Measurements from ENCODE around the gene PUM1. TPM values are rescaled to one million over a fixed set of nuclear protein-coding genes. Genes with fewer than 3 reads are reported as not detected.

Gene PUM1
- total RNA-seq, 1 experiment from 2014 or later, result 110 TPM

- Mint-ChIP-seq H3K9me3 (ENCODE audit: unreplicated experiment) (no peaks in the 10 kb centered on the region), H3K4me1 (ENCODE audit: insufficient read depth, unreplicated experiment) (peaks cover 37% of the 10 kb centered on the region), H3K4me3 (ENCODE audit: unreplicated experiment) (no peak overlapping the region), H3K27me3 (ENCODE audit: insufficient read depth, unreplicated experiment) (no peaks in the 10 kb centered on the region), H3K36me3 (ENCODE audit: insufficient read depth, unreplicated experiment) (peaks cover 76% of the 10 kb centered on the region), H3K27ac (ENCODE audit: low read depth, unreplicated experiment) (no peak overlapping the region)
- BruUV-seq (replicated peaks), result no TSS peak
- CTCF ChIA-PET, result no interaction called here
- POLR2A ChIA-PET, result interaction anchor here (0.6 to 2.6 kb wide), 3 partner anchors 18 to 33 kb away, joined by 3 to 9 read pairs (median 3); no protein-coding TSS in a partner anchor
- DNase-seq (ENCODE audit: unreplicated experiment), result no peak
- TF ChIP-seq CTCF (IDR thresholded peaks at IDR 0.05; ENCODE audit: unreplicated experiment), result no peak
- intact Hi-C loops (cut with micrococcal nuclease), result no loop called here
Observed at GRCh38 chr1:31029026-31029425, 36.5 kb downstream of the PUM1 start.

- no peak overlapping the region for H3K4me3 Mint-ChIP-seq (ENCODE audit: unreplicated experiment)
- DNase-seq (ENCODE audit: unreplicated experiment), result no peak
- no peak for TF ChIP-seq CTCF (IDR thresholded peaks at IDR 0.05; ENCODE audit: unreplicated experiment)
- H3K27me3 Mint-ChIP-seq (ENCODE audit: insufficient read depth, unreplicated experiment), result no peaks in the 10 kb centered on the region
- no TSS peak for BruUV-seq (replicated peaks)
- H3K4me1 Mint-ChIP-seq (ENCODE audit: insufficient read depth, unreplicated experiment), result peaks cover 28% of the 10 kb centered on the region
- ChIA-PET CTCF (interaction anchor here (0.5 to 1.7 kb wide), 2 partner anchors 10 to 262 kb away, joined by 3 to 4 read pairs; no protein-coding TSS in a partner anchor), POLR2A (interaction anchor here (0.6 to 2.6 kb wide), 7 partner anchors 8 to 54 kb away, joined by 3 to 9 read pairs (median 3); no protein-coding TSS in a partner anchor)
- no peak overlapping the region for H3K27ac Mint-ChIP-seq (ENCODE audit: low read depth, unreplicated experiment)
- peaks cover 76% of the 10 kb centered on the region for H3K36me3 Mint-ChIP-seq (ENCODE audit: insufficient read depth, unreplicated experiment)
- H3K9me3 Mint-ChIP-seq (ENCODE audit: unreplicated experiment), result no peaks in the 10 kb centered on the region
- intact Hi-C loops (cut with micrococcal nuclease), result no loop called here
Observed at GRCh38 chr1:31027693-31028526, 37.6 kb downstream of the PUM1 start.

- BruUV-seq (replicated peaks), result no TSS peak
- ChIA-PET POLR2A (interaction anchor here (1.2 to 2.6 kb wide), 2 partner anchors 9 to 12 kb away, joined by 7 to 16 read pairs; no protein-coding TSS in a partner anchor), CTCF (interaction anchor here (0.6 kb wide), 1 partner anchor 199 kb away, joined by 3 read pairs; no protein-coding TSS in a partner anchor)
- TF ChIP-seq CTCF (IDR thresholded peaks at IDR 0.05; ENCODE audit: unreplicated experiment), result no peak
- Mint-ChIP-seq H3K4me1 (ENCODE audit: insufficient read depth, unreplicated experiment) (peaks cover 25% of the 10 kb centered on the region), H3K9me3 (ENCODE audit: unreplicated experiment) (no peaks in the 10 kb centered on the region), H3K27ac (ENCODE audit: low read depth, unreplicated experiment) (no peak overlapping the region), H3K27me3 (ENCODE audit: insufficient read depth, unreplicated experiment) (no peaks in the 10 kb centered on the region), H3K36me3 (ENCODE audit: insufficient read depth, unreplicated experiment) (peaks cover 67% of the 10 kb centered on the region), H3K4me3 (ENCODE audit: unreplicated experiment) (no peak overlapping the region)
- intact Hi-C loops (cut with micrococcal nuclease), result no loop called here
- no peak for DNase-seq (ENCODE audit: unreplicated experiment)
Observed at GRCh38 chr1:31022259-31022658, 43.3 kb downstream of the PUM1 start.

GRCh38 chr1:31020007-31020790 is 45.3 kb downstream of the PUM1 start:
- ChIA-PET POLR2A (interaction anchor here (1.3 to 2.6 kb wide), 3 partner anchors 10 to 18 kb away, joined by 4 to 16 read pairs (median 4); no protein-coding TSS in a partner anchor), CTCF (interaction anchor here (0.6 kb wide), 2 partner anchors 21 to 92 kb away, joined by 3 read pairs; no protein-coding TSS in a partner anchor)
- BruUV-seq (replicated peaks), result no TSS peak
- no peak for DNase-seq (ENCODE audit: unreplicated experiment)
- peaks cover 35% of the 10 kb centered on the region for H3K4me1 Mint-ChIP-seq (ENCODE audit: insufficient read depth, unreplicated experiment)
- no peak overlapping the region for H3K4me3 Mint-ChIP-seq (ENCODE audit: unreplicated experiment)
- peaks cover 53% of the 10 kb centered on the region for H3K36me3 Mint-ChIP-seq (ENCODE audit: insufficient read depth, unreplicated experiment)
- H3K27ac Mint-ChIP-seq (ENCODE audit: low read depth, unreplicated experiment), result no peak overlapping the region
- intact Hi-C loops (cut with micrococcal nuclease), result no loop called here
- no peak for TF ChIP-seq CTCF (IDR thresholded peaks at IDR 0.05; ENCODE audit: unreplicated experiment)
- H3K27me3 Mint-ChIP-seq (ENCODE audit: insufficient read depth, unreplicated experiment), result no peaks in the 10 kb centered on the region
- no peaks in the 10 kb centered on the region for H3K9me3 Mint-ChIP-seq (ENCODE audit: unreplicated experiment)

Measured in MCF 10A (cell line).